Measurements from ENCODE around the gene KLF4. TPM values are rescaled to one million over a fixed set of nuclear protein-coding genes. Genes with fewer than 3 reads are reported as not detected.
A peak's percentile ranks its signal among the peaks of the same experiment; 100 is the strongest.
"Not testable (repeated sequence)": the region's sequence is repeated elsewhere in the genome, so short reads cannot be mapped to it uniquely, and the experiment has no call there.

The KLF4 gene
- total RNA-seq, 1 experiment from 2014 or later = 19.9 TPM

DNA sequence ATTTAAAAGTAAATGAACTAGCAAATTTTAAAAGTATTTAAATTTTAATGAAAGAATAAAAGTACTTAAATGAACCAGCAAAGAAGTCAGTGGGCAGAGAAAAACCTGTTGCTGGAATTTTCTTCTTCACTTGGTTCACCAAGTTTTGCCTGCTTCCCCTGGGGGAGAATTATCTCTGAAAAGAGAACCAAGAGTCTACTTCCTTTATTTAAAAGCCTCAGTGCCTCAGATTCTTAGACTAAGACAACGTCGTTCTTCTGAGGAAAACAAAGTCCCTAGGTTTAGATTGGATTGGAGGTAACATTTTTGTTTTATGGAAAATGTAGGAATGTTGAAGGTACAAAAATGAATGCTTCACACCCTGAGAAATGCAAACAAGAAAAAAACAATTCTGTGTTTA is 7.4 kb upstream of the KLF4 start:
- no peak overlapping the region for H3K27ac Mint-ChIP-seq (ENCODE audit: unreplicated experiment)
- CTCF ChIA-PET = interaction anchor here (0.7 kb wide), 1 partner anchor 1135 kb away, joined by 4 read pairs; no protein-coding TSS in a partner anchor
- H3K9me3 Mint-ChIP-seq (ENCODE audit: low read depth, unreplicated experiment) = no peaks in the 10 kb centered on the region
- peaks cover 22% of the 10 kb centered on the region for H3K4me1 Mint-ChIP-seq (ENCODE audit: low read depth, unreplicated experiment)
- no peak for DNase-seq
- BruUV-seq (replicated peaks) = no TSS peak
- no peak overlapping the region for H3K4me3 Mint-ChIP-seq (ENCODE audit: low read depth, unreplicated experiment)
- no peaks in the 10 kb centered on the region for H3K27me3 Mint-ChIP-seq (ENCODE audit: unreplicated experiment)
- TF ChIP-seq, protein P1, sequence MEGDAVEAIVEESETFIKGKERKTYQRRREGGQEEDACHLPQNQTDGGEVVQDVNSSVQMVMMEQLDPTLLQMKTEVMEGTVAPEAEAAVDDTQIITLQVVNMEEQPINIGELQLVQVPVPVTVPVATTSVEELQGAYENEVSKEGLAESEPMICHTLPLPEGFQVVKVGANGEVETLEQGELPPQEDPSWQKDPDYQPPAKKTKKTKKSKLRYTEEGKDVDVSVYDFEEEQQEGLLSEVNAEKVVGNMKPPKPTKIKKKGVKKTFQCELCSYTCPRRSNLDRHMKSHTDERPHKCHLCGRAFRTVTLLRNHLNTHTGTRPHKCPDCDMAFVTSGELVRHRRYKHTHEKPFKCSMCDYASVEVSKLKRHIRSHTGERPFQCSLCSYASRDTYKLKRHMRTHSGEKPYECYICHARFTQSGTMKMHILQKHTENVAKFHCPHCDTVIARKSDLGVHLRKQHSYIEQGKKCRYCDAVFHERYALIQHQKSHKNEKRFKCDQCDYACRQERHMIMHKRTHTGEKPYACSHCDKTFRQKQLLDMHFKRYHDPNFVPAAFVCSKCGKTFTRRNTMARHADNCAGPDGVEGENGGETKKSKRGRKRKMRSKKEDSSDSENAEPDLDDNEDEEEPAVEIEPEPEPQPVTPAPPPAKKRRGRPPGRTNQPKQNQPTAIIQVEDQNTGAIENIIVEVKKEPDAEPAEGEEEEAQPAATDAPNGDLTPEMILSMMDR (IDR thresholded peaks at IDR 0.05; ENCODE audit: unreplicated experiment) = no peak
- H3K36me3 Mint-ChIP-seq (ENCODE audit: insufficient read depth, unreplicated experiment) = no peaks in the 10 kb centered on the region
- intact Hi-C loops (cut with micrococcal nuclease; ENCODE audit: unreplicated experiment) = no loop called here

DNA sequence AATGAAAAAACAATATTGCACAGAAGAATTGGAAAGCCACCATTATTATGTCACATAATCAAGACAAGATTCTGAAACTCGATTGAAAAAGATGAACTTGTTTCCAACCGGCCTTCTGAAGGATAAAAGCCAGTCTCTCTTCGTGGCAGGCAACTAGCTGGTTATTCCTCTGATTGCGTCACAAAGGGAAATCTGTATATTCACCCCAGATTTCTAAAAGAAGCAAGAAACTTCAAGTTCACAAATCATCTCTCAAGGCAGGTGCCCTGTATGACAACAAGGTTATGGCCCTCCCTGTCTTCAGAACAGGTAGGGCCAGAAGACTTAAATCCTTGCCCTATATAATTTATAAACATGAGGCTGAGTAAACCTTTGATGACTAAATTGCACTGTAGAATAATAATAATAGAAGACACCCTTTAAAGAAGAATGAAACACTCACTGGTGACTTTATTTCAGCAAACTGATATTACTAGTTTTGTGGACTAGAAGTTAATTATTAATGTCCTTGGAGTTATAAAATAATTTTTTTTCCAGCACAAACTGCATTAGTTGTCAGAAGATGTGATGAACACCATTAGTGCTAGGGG is 2.9 kb upstream of the KLF4 start:
- H3K27me3 Mint-ChIP-seq (ENCODE audit: unreplicated experiment) = no peaks in the 10 kb centered on the region
- peaks cover 32% of the 10 kb centered on the region for H3K36me3 Mint-ChIP-seq (ENCODE audit: insufficient read depth, unreplicated experiment)
- intact Hi-C loops (cut with micrococcal nuclease; ENCODE audit: unreplicated experiment) = loop anchor here (5.0 kb wide), 1 partner anchor 260 kb away; no protein-coding TSS in a partner anchor
- BruUV-seq (replicated peaks) = no TSS peak
- peak overlapping the region; percentile 44 for H3K27ac Mint-ChIP-seq (ENCODE audit: unreplicated experiment)
- H3K4me1 Mint-ChIP-seq (ENCODE audit: low read depth, unreplicated experiment) = peaks cover 43% of the 10 kb centered on the region
- H3K9me3 Mint-ChIP-seq (ENCODE audit: low read depth, unreplicated experiment) = no peaks in the 10 kb centered on the region
- H3K4me3 Mint-ChIP-seq (ENCODE audit: low read depth, unreplicated experiment) = peak overlapping the region; percentile 84
- DNase-seq = no peak
- CTCF ChIA-PET = no interaction called here
- TF ChIP-seq, protein P1 (IDR thresholded peaks at IDR 0.05; ENCODE audit: unreplicated experiment) = no peak

DNA sequence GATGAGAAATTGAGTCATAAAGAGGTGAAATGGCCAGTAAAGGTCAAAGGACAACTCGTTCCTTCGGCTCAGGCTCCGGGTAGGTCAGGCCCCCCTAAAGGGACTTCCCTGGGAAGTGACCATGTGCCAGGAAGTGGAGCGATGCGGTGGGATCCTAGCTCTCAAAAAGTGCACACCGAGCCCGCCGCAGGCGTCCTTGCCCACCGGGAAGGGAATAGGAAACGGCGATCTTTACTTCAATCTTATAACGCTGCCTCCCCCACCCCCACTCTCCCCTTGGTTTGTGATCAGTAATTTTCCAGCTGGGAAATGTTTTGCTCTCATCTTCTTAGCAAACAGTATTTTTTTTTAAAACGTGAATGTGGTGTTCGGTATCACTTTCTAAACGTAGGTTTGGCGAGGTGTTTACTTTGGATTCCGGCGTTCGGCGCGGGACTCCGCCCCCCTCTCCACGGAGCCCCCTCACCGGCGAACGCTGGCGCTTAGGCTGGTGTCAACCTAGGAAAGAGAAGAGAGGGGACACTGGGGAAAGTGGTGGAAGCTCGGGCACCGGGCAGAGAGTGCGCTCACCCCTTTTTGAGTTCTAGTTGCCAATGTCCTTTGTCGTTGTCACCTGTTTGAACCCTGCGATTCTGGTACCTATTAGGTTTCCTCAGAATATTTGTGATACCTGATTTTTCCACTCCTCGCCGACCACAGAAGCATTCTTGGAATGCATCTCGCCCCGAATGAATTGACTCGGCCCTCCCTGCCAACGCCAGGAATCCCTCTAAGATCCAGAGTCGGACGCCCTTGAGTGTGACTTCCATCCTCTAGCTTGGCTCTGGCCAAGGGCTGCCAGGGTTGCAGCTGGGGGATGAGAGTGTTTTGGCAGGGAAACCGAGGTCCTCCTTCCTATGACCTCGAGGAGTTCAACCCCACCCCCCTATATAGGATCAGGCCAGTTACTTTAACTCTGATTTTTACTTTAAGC is 1.8 kb upstream of the KLF4 start:
- Mint-ChIP-seq H3K4me1 (ENCODE audit: low read depth, unreplicated experiment) (peaks cover 43% of the 10 kb centered on the region), H3K9me3 (ENCODE audit: low read depth, unreplicated experiment) (no peaks in the 10 kb centered on the region), H3K27ac (ENCODE audit: unreplicated experiment) (peak overlapping the region; percentile 94), H3K27me3 (ENCODE audit: unreplicated experiment) (no peaks in the 10 kb centered on the region), H3K4me3 (ENCODE audit: low read depth, unreplicated experiment) (peak overlapping the region; percentile 84), H3K36me3 (ENCODE audit: insufficient read depth, unreplicated experiment) (peaks cover 43% of the 10 kb centered on the region)
- BruUV-seq (replicated peaks) = no TSS peak
- CTCF ChIA-PET = no interaction called here
- DNase-seq = peak; percentile 22
- intact Hi-C loops (cut with micrococcal nuclease; ENCODE audit: unreplicated experiment) = loop anchor here (5.0 kb wide), 1 partner anchor 261 kb away; no protein-coding TSS in a partner anchor
- TF ChIP-seq, protein P1 (IDR thresholded peaks at IDR 0.05; ENCODE audit: unreplicated experiment) = no peak

DNA sequence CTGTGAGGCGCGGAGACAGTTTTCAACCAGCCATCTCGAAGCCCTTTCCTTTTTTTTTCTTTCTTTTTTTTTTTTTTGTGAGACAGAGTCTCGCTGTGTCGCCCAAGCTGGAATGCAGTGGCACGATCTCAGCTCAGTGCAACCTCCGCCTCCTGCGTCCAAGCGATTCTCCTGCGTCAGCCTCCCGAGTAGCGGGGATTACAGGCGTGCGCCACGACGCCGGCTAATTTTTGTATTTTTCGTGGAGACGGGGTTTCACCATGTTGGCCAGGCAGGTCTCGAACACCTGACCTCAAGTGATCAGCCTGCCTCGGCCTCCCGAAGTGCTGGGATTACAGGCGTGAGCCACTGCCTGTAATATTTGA is 1.0 kb upstream of the KLF4 start:
- TSS peak; percentile 77 for BruUV-seq (replicated peaks)

More for the DNA sequence above, 1.0 kb upstream of the KLF4 start:
- CTCF ChIA-PET; H3K27me3 Mint-ChIP-seq (ENCODE audit: unreplicated experiment); H3K9me3 Mint-ChIP-seq (ENCODE audit: low read depth, unreplicated experiment): not testable (repeated sequence)
- Mint-ChIP-seq H3K36me3 (ENCODE audit: insufficient read depth, unreplicated experiment) (peaks cover 50% of the 10 kb centered on the region), H3K4me3 (ENCODE audit: low read depth, unreplicated experiment) (peak overlapping the region; percentile 84), H3K27ac (ENCODE audit: unreplicated experiment) (peak overlapping the region; percentile 94), H3K4me1 (ENCODE audit: low read depth, unreplicated experiment) (peaks cover 45% of the 10 kb centered on the region)
- peak; percentile 17 for DNase-seq
- intact Hi-C loops (cut with micrococcal nuclease; ENCODE audit: unreplicated experiment) = loop anchor here (5.0 kb wide), 1 partner anchor 262 kb away; no protein-coding TSS in a partner anchor

Measured in Calu3 (cell line).